SH-SY5Y (cell line): ENCODE measurements around the gene CHSY3.

Experiments
- GATA2 ChIP-seq: IDR thresholded peaks from 2 replicates; pipeline ENCODE4 v1.6.1; 2011; ENCODE audit warnings: mild to moderate bottlenecking, low read depth, low read length
- GATA3 ChIP-seq: IDR thresholded peaks from 2 replicates; pipeline ENCODE4 v1.6.1; 2011; ENCODE audit warnings: low read depth, mild to moderate bottlenecking, low read length, moderate library complexity

DNA sequence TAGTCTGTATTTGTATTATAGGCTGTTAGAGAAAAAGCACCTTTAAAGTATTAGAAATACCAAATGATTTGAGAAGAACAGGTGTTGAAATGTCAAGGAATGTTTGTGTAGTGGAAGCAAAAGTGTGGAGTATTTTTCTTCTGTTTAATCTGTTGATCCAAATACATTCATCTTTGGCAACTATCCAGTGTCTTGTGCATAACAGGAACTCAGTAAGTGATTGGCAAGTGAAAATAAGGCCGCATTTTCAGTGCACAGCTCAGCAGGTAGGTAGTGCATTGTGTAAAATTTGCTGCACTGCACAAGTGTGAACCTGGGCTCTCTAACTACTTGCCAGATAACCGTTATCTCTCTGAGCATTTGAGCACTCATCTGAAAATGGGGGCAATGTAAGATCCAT lies 61.8 kb downstream of the CHSY3 start:
- TF ChIP-seq GATA2 (no peak), GATA3 (no peak)
